HG03439 (cell line): ENCODE results near the gene PRKCH.
"Not testable (repeated sequence)": the region's sequence is repeated elsewhere in the genome, so short reads cannot be mapped to it uniquely, and the experiment has no call there.

Experiments
- ATAC-seq: cut with Tn5 transposase; IDR thresholded peaks from one replicate; pipeline ENCODE4 v1.9.1; 2021; ENCODE audit warnings: mild to moderate bottlenecking, moderate library complexity; ENCODE audit not compliant: unreplicated experiment

The PRKCH gene

GRCh38 chr14:61304688-61305087, 16.7 kb upstream of the PRKCH start:
- no peak for ATAC-seq

- ATAC-seq, result no peak
Measured at GRCh38 chr14:61308198-61308597, 13.2 kb upstream of the PRKCH start.

GRCh38 chr14:61308701-61309100, 12.7 kb upstream of the PRKCH start:
- not testable (repeated sequence) for ATAC-seq

GRCh38 chr14:61315313-61315712, 6.1 kb upstream of the PRKCH start:
- ATAC-seq, result no peak

GRCh38 chr14:61319086-61319485, 2.3 kb upstream of the PRKCH start:
- ATAC-seq, result no peak

- ATAC-seq, result no peak
Measured at GRCh38 chr14:61319706-61320105, 1.7 kb upstream of the PRKCH start.

GRCh38 chr14:61320170-61320569, 1.2 kb upstream of the PRKCH start:
- ATAC-seq, result not testable (repeated sequence)

- no peak for ATAC-seq
Measured at GRCh38 chr14:61320806-61321384, 484 bp upstream of the PRKCH start.

- ATAC-seq, result no peak
Measured at GRCh38 chr14:61322011-61322798, 826 bp downstream of the PRKCH start.

- ATAC-seq, result no peak
Measured at GRCh38 chr14:61322799-61323290, 1.5 kb downstream of the PRKCH start.

GRCh38 chr14:61323970-61324369, 2.6 kb downstream of the PRKCH start:
- no peak for ATAC-seq

- ATAC-seq, result no peak
Measured at GRCh38 chr14:61325166-61325565, 3.8 kb downstream of the PRKCH start.

- ATAC-seq, result no peak
Measured at GRCh38 chr14:61326146-61326545, 4.8 kb downstream of the PRKCH start.

- no peak for ATAC-seq
Measured at GRCh38 chr14:61326847-61327246, 5.5 kb downstream of the PRKCH start.

- no peak for ATAC-seq
Measured at GRCh38 chr14:61328626-61329262, 7.4 kb downstream of the PRKCH start.

GRCh38 chr14:61329478-61330051, 8.2 kb downstream of the PRKCH start:
- ATAC-seq, result peak; percentile 55

- no peak for ATAC-seq
Measured at GRCh38 chr14:61330511-61330910, 9.1 kb downstream of the PRKCH start.

GRCh38 chr14:61331992-61332657, 10.7 kb downstream of the PRKCH start:
- no peak for ATAC-seq

GRCh38 chr14:61332658-61333029, 11.3 kb downstream of the PRKCH start:
- no peak for ATAC-seq

GRCh38 chr14:61333087-61333486, 11.7 kb downstream of the PRKCH start:
- no peak for ATAC-seq

- no peak for ATAC-seq
Measured at GRCh38 chr14:61334197-61334701, 12.9 kb downstream of the PRKCH start.
